LoVo (cell line): ENCODE data around the gene SORCS2.

Experiments used
- DNase-seq: peaks from one replicate; pipeline ENCODE4 v3.0.0-alpha.2; 2016; ENCODE audit warnings: low spot score

SORCS2 gene

DNA sequence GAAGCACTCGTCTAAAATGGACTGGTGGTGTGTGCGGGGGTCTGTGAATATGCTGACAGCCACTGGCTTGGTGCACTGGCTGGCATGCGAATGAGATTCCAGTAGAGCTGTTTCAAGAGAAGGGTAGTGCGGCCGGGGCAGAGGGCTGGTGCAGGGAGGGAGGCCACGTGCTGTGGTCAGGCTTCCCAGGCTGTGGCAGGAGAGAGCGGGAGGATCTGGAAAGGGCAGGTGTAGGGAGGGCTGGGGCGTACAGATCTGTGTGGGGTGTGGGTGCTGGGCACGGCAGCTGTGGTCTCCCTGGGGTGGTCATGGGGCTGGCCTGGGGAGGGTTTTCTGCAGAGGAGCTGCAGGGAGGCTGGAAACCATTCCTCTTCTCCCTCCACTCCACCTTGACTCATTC is 30.2 kb downstream of the SORCS2 start:
- DNase-seq, result no peak

DNA sequence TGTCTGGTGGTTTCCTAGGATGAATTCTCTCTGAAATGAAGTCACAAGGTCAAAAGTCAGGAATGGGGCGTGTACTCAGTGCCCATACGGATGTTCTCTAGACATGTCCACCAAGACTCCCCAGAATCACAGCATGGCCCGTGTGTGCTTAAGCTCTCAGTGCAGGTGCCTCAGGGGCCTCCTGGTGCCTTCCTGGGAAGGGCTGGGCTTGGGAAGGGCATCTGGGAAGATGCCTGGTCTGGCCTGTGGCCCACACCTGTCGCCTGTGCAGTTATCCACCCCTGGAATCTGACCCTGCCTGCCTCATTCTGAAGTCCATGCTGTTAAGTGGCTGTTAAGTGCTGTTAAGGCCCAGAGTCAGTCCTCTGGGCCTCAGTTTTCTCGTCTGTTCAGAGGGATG is 31.2 kb downstream of the SORCS2 start:
- no peak for DNase-seq

DNA sequence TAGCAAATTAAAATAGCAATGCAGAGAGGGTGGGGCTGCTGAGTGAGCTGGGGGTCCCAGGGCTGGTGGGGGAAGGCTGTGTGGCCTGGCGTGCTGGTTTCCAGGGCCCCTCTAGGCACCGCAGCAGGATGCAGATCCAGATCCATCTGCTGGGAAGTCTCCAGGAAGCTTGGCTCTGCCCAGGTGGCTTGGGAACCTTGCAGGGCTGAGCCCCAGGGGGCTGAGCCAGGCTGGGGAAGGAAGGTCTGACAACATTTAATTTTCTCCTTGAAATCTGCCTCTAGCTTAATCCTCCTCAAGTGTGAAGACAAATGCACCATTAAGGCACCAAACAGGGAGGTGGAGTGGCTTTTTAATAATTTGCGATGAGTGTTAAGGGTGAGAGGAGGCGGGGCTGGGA is 31.7 kb downstream of the SORCS2 start:
- no peak for DNase-seq

DNA sequence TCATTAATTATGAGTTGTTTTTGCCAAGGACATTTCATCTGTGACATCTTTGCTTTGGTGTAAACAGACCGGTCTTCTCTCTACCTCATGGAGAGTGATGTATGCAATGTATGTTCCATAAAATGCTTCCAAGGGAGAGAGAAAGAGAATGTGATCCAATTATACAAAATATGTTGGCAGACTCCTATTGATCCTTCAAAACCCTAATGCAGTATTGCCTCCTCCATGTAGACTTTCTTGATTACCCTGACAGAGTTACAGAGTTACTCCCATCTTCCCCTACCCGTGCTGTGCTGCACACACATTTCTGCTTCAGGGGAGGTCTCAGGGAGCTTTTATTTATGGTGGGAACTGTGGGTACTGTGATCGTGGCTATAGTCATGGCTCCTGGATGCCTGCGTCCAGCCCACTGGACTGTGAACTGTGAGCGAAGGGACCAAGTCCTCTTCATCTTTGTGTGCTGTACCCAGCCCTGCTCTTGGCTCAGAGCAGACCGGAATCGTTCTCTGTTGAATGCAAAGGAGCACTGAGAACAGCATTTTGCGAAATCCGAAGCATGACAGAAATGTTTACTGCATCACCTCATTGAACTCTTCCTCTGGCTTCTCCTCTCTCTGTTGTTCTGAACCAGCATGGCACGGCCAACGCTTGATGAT is 32.7 kb downstream of the SORCS2 start:
- DNase-seq, result no peak

DNA sequence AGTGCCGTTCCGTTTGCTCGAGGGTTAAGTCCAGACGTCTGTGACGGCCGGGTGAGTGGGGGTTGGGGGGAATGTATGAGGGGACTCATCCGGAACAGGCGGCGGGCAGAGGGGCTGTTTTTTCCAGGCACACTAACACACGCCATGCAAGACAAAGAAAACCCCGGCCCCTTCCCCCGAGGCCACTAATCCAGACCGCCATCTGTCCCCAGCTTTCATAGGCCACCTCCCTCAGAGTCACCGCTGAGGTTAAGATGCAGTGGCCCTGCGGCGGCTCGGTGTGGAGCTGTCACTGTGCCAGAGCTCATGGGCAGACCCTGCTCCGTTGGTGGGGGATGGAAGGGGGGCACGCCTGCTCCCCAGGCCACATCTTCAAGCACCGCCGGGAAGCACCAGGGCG is 34.1 kb downstream of the SORCS2 start:
- no peak for DNase-seq

DNA sequence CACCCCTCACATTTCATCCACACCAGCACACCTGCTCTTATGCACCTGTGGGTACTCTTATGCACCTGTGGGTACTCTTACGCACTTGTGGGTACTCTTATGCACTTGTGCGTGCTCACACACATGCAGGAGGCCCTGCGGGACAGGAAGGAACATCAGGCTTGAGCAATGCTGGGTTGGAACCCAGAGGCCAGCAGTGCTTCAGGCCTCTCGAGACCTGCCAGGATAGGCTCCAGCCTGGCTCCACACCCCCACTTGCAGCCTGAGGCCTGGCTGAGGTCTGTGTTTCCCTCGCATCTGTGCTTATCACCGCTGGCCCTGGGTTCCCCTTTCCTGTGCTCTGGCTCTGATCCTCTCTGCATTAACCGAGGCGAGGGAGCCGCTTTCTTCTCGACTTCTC is 34.7 kb downstream of the SORCS2 start:
- DNase-seq, result no peak

DNA sequence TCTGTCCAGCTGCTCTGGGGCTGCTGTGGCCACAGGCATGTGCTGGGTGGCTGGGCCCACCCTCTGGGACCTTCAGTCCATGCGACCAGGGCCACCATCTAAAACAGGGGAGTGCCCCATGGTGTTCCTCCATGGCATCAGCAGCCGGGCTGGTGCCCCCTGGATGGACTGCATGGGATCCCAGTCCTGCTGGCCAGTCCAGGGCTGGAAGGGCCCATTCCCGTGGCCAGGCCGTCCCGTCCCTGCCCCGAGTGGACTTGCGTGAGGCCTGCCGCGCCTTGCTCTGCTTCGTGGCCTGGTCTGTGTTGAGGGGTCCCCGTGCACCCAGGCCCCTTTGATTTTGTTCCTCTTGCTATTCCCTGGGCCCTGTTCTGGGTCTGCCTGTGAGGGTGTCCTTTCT is 36.4 kb downstream of the SORCS2 start:
- no peak for DNase-seq

DNA sequence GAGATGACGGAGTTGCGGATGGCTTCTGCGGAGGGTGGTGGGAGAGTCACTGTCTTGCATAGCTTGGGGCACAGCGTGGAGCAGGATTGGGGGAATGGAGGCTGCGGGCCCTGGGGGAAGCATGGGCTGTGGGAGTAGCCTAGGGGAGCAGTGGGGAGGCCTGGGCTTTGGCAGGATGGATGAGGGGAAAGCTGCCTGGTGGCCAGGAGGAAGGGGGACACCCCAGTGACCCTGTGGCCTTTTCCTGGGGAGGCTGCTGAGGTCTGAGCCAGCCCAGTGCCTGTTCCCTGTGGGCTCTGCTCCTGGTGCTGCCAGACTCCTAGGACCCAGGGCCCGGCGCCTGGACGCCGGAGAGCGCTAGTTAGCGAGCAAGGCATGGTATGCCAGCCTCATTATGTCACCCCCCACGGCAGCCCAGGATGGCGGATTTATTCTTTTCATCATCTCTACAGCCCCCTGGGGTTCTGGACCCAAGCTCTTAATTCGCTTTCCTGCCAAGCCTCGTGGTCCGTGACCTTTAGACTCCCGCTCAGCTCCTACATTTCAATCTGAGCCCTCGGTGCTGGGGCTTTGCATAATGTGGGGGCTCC is 39.8 kb downstream of the SORCS2 start:
- no peak for DNase-seq

DNA sequence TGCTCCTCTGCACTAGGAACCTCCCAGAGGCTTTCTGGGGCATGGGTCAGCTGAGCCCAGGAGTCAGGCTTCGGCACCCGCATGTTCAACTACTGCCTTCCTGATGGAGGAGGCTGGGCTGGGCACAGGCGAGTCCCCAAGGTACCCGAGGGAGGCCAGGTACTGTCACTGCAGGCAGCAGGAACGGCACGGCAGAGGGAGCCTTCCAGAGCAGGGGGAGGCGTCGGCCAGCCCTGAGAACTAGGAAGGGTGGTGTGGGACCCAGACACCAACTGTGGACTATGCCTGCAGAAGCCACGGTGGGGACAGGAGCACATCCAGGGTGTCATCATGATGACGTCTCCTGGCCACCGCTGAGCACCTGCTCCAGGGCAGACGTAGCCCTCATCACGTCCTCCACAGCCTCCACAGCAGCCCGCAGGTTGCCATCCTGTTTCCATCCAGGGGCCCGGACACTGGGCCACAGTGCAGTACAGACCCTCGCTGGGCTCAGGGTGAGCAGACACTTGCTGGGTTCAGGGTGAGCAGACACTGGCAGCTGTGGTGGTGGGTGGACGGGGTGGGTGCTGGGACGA is 40.8 kb downstream of the SORCS2 start:
- DNase-seq, result no peak

DNA sequence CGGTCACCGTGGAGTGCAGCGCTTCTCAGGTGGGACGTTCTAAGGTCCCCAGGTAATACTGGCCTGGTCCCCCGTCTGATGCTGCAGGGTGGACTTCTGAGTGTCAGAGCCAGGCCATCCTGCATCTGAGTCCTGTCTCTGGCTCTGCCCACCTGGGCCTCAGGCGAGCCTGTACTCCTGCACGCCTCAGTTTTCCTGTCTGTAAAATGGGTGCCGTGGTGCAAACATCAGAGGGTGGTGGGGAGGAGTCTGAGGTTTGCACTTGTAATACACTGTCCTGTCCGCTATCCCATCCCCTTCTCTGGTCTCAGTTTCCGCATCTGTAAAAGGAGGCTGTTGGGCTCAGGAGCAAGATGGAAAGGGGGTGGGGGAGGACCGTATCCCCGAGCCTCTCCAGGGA is 41.3 kb downstream of the SORCS2 start:
- no peak for DNase-seq

DNA sequence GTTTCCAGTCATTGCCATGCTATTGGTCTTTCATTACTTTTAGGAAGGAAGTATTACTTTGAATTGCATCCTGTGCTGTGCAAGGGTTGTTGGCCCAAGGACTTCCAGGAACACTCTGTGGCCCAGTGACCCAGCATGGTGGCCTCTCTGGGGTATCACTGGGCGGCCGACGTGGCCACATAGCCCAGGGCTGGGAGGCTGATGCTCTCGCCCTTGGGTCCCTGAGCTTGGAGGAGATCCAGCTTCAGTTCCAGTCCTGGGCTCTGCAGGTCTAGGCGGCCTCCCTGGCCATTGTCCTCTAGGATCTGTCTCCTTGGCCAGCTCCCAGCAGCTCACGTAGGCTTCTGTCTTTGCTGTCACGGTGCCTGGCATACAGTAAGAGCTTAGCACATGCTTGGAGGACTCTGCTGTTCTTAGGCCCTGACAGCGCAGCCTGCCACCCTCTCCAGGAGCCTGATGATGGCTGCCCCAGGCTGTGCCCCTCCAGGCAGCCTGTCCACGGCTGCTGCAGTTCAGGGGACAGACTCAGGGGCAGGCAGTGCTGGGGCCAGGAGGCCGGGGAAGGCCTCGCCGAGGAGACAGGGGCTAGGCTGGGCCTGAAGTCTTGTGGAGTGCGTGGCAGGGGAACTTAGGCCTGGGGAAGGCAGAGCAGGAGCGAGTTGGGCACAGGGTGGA is 42.2 kb downstream of the SORCS2 start:
- DNase-seq, result no peak

DNA sequence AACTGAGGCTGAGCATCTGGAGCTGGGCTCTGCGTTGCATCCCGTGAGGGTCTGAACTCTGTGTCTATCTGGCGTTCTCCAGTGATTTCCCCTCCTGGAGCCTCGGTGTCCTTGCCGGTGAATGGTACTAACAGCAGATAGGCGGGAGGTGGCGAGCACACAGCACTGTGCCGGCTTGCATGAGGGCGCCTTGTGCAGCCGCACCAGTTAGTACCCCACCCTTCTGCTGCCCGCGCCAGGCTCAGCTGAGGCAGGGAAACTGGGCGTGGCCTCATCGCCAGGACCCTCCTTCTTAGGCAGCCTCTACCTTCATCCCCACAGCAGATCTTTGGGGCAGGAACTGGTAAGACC is 42.7 kb downstream of the SORCS2 start:
- DNase-seq, result no peak

DNA sequence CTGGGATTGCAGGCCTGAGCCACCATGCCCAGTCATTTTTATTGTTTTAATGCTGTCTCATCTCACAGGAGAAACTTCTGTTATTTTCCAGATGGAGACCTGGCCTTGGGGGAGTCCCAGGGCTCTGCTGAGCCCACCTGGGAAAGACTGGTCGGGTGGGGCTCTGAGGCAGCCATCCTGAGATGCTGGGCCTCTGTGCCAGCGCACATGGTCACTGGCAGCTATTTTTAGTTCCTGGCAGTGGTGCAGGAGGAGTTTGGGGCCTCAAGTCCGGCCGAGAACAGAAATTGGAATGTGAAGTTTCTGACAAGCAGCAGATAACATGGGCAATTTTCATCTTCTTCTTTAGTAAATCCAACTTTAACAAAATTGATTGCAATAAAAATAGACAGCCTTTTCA is 44.5 kb downstream of the SORCS2 start:
- no peak for DNase-seq

DNA sequence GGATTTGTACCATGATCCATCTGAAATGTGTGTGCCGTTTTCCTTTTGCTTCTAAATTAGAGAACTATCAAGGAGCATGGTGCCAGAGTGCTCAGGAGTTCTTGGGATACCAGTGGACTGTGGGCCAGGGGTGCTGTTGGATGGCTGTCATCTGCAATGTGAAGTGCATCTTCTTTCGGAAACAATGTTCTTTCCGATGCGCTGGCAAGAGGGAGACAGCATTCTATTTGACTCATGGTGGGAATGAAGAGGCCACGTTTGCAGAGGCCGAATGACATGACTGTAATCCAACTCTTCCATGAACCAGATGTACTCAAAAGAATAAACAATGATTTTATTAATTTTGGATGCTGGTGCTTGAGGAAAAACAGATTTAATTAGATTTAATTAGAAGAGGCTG is 45.5 kb downstream of the SORCS2 start:
- DNase-seq, result no peak

DNA sequence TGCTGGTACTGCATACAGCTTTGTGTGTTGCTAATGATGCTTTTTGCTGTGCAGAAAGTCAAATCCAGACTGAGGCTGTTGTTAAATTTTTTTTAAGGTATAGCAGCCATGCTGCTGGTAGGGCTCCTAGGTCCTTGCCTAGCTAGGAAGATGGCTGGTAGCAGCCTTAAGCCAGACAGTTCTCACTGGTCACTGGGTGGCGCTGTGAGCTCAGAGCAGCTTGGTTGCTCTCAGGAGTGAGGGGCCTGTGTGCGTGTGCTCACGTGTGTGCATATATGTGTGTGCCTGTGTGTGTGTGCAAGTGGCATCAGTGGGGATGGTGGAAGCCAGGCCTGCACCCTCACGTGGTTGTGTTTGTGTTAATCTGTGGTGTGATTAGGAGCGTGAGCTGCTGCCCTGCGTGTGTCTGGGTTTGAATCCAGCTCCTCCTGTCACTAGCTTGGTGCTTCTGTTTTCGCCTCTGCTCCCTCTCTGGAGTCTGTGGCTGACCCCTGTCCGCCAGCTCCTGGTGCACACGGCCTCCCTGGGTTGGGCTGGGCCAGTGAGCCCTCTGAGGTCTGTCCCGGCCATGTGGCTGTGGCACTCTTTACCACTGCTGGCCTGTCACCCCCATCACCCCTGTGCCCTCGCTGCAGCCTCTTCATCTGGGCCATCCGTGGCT is 46.1 kb downstream of the SORCS2 start:
- DNase-seq, result no peak

DNA sequence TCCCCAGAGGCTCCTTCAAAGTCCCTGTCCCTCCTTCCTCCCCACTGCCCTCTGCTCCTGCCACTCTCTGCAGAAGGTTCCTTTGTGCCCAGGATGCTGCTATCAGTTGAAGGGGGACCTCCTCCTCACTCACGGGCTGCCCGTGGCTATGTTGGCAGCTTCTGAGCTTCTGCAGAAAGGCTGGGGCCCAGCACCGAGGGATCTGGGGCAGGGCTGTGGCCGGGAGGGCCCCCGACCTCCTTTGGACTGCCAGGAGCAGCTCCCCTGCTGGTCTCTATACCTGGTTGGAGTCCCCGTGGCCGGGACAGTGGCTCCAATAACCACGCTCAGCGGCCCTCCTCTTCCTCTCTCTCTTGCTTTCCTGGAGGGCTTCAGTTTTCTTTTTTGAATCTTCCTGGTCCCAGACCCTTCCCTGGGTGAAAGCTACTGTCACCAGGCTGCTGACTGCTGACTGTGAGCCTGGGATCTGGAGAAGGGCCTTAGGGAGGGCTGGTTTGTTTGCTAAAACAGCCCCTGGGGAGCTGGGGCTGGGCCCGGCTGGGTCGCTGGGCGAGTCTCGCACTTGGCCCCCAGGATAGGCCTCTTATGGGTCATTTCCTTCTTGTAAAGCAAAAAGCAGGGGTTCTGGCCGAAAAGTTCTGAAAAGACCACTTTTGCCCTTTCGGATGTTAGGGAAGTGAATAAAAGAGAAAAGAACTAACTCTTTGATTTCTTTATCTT is 46.9 kb downstream of the SORCS2 start:
- DNase-seq, result no peak

DNA sequence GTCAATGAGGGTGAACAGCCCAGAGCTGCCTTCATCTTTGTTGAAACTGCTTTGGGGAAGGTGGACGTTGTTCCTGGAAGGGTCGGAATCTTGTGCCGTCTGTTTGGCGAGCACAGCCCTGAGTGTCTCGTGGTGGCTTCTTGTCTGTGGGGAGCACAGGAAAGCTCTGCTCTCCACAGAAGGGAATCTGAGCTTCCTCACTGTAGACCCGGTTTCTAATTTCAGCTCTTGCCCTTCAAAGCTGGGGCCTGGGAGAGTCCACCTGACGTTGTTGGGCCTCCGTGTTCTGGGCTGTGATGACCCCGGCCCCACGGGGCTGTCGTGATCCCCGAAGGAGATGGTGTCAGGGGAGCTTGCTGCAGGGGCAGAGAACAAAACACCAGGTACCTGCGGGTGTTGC is 47.5 kb downstream of the SORCS2 start:
- DNase-seq, result no peak

DNA sequence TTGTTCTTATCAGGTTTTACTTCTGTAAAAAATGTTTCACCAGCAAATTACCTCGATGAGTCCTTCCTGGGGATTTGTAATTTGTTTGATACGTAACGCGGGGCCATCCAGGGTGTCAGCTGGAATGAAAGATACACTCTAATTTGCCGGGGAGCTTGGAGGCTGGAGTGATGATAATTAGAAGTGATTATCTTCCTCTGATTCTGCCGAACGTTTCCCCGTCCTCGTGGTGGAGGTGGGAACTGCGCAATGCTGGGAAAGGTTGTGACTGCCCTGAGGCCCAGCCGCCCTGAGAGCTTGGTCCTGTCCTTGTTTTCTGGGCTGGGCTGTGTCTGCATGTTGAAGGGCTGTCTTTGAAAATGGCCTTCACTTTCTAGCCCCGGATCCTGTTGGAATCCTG is 48.0 kb downstream of the SORCS2 start:
- no peak for DNase-seq

DNA sequence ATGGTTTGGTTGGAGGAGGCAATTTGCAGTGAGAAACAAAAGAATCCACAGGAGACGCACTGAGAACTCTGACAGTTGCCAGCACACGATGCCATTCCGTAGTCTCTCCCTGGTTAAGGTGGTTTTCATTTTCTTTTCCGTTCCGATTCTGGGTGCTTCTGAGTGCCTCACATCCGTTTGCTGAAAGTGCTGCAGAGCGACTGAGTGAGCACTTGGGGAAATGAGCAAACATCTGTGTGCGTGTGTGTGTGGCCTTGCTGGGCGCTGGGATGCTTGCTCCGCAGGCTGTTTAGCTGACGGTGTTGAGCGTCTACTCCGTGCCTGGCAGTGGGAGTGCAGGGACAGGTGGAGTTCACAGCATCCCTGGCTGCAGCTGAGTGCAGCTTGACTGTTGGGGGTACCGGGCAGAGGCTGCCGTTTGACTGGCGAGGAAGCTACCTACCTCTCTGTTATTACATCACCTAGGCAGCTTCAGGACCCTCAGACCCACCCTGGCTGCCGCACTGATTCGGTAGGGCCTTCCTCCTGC is 49.3 kb downstream of the SORCS2 start:
- no peak for DNase-seq

DNA sequence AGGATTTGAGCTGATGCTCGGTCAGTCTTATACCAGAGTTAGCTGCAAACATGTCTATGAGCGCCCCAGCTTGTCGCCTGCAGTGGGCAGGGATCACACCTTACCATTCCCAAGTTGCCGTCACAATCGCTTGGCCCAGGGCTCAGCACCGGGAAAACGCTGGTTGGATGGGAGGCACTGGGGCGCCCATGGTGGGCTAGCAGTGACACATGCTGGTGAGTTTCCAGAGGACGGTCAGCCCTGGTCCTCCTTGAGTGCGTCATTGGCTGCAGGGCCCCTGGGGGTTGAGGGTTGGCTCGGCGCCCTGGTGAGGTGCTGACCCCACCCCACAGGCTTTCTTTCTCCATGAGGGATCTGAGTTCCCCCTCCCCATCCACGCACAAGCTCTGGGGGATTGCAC is 50.4 kb downstream of the SORCS2 start:
- no peak for DNase-seq

DNA sequence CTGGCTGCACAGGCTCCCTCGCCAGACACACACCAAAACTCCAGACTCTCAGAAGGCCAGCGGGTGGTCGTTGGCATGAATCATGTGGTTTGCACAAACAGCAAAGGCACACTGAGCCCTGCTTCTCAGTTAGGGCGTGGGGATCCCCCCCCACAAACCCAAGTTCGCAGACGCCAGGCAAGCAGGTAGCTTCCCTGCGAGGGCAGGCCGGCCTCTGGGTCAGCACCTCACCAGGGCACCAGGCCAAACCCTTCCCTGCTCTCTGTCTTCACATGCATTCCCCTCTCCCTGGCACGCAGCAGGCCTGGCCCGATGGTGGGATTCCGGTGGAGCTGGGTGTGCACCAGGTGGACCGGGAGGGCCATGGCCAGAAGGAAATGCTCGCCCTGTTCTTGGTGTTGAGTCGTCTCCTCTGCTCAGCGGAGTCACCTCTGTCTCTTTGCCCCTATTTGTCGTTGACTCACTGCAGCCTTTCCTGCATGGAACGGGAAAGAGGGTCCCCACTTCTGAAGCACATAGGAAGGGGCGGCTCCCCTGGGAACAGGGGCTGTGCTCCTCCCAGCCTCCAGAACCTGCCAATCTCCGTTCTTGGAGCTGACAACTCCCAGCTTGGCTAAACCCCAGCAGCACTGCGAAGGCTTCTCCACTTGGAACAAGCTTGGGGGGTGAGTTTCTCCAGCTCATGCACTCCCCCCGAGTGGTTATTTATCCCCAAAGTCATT is 51.4 kb downstream of the SORCS2 start:
- no peak for DNase-seq

DNA sequence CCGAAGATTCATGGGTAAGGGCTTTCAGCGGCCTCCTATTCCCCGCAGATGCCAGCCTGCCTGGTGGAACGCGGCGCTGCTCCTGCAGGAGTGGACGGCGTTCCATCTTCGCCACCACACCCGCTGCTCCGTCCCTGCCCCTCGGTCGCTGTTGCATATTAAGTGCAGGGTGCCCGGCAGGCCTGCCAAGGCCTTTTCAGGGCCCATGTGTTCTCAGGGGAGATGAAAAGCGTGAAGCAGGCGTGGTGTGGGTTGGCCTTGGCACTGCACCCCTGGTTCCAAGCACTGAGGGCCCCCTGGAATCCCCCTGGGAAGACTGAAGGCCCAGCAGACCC is 52.0 kb downstream of the SORCS2 start:
- DNase-seq, result no peak
